NB4 (cell line): ENCODE measurements around the gene THAP7.
A peak's percentile ranks its signal among the peaks of the same experiment; 100 is the strongest.
"Not testable (repeated sequence)": the region's sequence is repeated elsewhere in the genome, so short reads cannot be mapped to it uniquely, and the experiment has no call there.

ENCODE experiments used
- DNase-seq: peaks from one replicate; pipeline ENCODE4 v3.0.0; 2010; ENCODE audit warnings: low read depth
- H3K4me3 ChIP-seq: one replicate; pipeline ENCODE4 v1.5.1; 2011; ENCODE audit warnings: mild to moderate bottlenecking, low read depth, low read length, moderate library complexity
- MAX ChIP-seq: IDR thresholded peaks from 2 replicates; pipeline ENCODE4 v1.6.1; 2011; ENCODE audit warnings: low read depth, low read length
- MYC ChIP-seq: IDR thresholded peaks from 2 replicates; pipeline ENCODE4 v1.6.1; 2011; ENCODE audit warnings: low read depth, low read length
- POLR2A ChIP-seq: IDR thresholded peaks from 2 replicates; pipeline ENCODE4 v1.6.1; 2011; ENCODE audit warnings: mild to moderate bottlenecking; ENCODE audit not compliant: insufficient read length; ENCODE audit errors: extremely low read depth
- TF ChIP-seq, protein P1 (sequence below): IDR thresholded peaks from one replicate; pipeline ENCODE4 v1.5.1; 2012; ENCODE audit warnings: low read depth, low read length

The THAP7 gene

GRCh38 chr22:21045585-21046294 lies 43.8 kb upstream of the THAP7 start, which contains the start of gene LRRC74B:
LRRC74B (plus strand) TSS chr22:21045946; CDS start chr22:21045987, 41 bp downstream.
- DNase-seq = peak; percentile 88
- H3K4me3 ChIP-seq = peak within 1 kb of the TSS; percentile 32
- TF ChIP-seq, protein P1, sequence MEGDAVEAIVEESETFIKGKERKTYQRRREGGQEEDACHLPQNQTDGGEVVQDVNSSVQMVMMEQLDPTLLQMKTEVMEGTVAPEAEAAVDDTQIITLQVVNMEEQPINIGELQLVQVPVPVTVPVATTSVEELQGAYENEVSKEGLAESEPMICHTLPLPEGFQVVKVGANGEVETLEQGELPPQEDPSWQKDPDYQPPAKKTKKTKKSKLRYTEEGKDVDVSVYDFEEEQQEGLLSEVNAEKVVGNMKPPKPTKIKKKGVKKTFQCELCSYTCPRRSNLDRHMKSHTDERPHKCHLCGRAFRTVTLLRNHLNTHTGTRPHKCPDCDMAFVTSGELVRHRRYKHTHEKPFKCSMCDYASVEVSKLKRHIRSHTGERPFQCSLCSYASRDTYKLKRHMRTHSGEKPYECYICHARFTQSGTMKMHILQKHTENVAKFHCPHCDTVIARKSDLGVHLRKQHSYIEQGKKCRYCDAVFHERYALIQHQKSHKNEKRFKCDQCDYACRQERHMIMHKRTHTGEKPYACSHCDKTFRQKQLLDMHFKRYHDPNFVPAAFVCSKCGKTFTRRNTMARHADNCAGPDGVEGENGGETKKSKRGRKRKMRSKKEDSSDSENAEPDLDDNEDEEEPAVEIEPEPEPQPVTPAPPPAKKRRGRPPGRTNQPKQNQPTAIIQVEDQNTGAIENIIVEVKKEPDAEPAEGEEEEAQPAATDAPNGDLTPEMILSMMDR = no peak
- TF ChIP-seq POLR2A = no peak
- TF ChIP-seq MYC = no peak
- no peak for TF ChIP-seq MAX

DNA sequence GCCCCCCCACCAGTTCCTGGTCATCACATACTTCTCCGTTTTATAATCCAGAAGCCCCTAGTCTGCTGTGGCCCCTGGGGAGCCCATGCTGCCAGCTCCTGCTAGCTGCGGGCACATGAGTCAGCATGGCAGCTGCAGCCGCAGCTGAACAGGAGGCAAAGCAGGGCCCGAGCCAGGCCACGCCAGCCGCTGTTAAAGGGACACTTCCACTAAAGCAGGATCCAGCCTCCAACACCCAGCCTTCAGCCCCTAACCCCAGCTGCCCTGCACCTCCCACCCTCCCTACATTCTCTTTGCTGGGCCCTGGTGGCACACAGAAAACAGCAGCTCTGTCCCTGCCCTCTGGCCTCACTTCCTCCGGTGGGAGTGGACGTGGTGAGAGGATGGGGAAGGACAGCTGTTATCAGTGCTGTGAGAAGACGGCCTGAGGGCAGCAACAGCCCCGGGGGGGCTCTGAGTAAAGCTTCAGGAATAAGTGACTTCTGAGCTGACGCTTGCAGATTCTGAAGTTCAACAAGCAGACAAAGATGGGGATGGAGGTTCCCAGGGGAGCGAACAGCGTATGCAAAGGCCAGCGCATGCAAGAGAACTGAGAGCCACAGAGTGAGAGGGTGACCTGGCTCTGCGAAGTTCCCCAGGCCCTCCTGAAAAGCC lies 43.1 kb upstream of the THAP7 start:
- H3K4me3 ChIP-seq = peak overlapping the region; percentile 14
- DNase-seq = peak; percentile 89
- TF ChIP-seq MAX = 0 out of 2 replicates have a peak, but pooled peaks have one; percentile 14
- no peak for TF ChIP-seq MYC
- TF ChIP-seq POLR2A = no peak
- TF ChIP-seq, protein P1 = no peak

GRCh38 chr22:21043860-21044535 lies 42.1 kb upstream of the THAP7 start:
- TF ChIP-seq POLR2A (no peak), MYC (no peak), MAX (no peak)
- TF ChIP-seq, protein P1 = no peak
- H3K4me3 ChIP-seq = peak overlapping the region; percentile 25
- DNase-seq = peak; percentile 36

GRCh38 chr22:21042978-21043859 lies 41.3 kb upstream of the THAP7 start:
- H3K4me3 ChIP-seq = no peak overlapping the region
- peak; percentile 50 for DNase-seq
- TF ChIP-seq MAX = no peak
- TF ChIP-seq MYC = no peak
- TF ChIP-seq POLR2A = no peak
- TF ChIP-seq, protein P1 = no peak

- H3K4me3 ChIP-seq = no peak overlapping the region
- no peak for TF ChIP-seq MYC
- TF ChIP-seq POLR2A = no peak
- TF ChIP-seq, protein P1 = no peak
- TF ChIP-seq MAX = no peak
- no peak for DNase-seq
Measured at GRCh38 chr22:21041937-21042336, 40.0 kb upstream of the THAP7 start.

DNA sequence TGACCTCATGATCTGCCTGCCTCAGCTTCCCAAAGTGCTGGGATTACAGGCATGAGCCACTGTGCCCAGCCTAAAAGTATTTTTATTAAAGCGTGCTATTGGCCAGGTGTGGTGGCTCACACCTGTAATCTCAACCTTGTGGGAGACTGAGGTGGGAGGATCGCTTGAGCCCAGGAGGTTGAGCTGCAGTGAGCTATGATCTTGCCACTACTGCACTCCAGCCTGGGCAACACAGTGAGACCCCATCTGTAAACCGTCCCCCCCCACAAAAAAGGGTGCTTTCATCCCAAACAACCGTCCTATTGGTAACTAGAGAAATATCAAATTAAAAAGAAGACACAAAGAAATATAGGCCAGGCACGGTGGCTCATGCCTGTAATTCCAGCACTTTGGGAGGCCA lies 37.2 kb upstream of the THAP7 start:
- DNase-seq, H3K4me3 ChIP-seq: not testable (repeated sequence)
